Left hindlimb (tissue), 1 donor: ENCODE data around the gene MYBPHL.
"Not testable (repeated sequence)": the region's sequence is repeated elsewhere in the genome, so short reads cannot be mapped to it uniquely, and the experiment has no call there.

Source experiments
- DNase-seq: peaks from one replicate; pipeline ENCODE4 v3.0.0-alpha.2; 2018

The MYBPHL gene

GRCh38 chr1:109306832-109307273 lies at the start of gene MYBPHL:
Gene MYBPHL (minus strand): TSS chr1:109307011. CDS start chr1:109306991, 20 bp downstream.
- no peak for DNase-seq

DNA sequence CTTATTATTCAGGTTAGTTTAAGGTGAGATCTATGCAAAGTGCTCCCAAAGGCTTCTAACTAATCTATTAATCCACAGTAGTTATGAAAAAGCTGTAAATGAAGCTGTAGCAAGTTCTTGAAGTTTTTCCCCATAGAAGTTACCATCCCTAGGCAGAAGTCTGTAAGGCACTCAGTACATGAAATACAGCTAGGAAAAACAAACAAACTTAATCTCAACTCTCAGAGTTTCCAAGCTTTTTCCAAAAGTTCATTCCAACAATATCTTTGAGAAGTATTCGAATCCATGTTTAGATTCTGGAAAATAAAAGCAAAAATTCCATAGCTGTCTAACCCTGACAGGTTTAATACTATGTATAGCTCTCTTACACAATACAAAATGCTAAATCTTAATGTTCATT lies 49.7 kb upstream of the MYBPHL start:
- DNase-seq: no peak

GRCh38 chr1:109354929-109355328 lies 48.1 kb upstream of the MYBPHL start:
- no peak for DNase-seq

GRCh38 chr1:109351457-109351856 lies 44.6 kb upstream of the MYBPHL start:
- DNase-seq: no peak

DNA sequence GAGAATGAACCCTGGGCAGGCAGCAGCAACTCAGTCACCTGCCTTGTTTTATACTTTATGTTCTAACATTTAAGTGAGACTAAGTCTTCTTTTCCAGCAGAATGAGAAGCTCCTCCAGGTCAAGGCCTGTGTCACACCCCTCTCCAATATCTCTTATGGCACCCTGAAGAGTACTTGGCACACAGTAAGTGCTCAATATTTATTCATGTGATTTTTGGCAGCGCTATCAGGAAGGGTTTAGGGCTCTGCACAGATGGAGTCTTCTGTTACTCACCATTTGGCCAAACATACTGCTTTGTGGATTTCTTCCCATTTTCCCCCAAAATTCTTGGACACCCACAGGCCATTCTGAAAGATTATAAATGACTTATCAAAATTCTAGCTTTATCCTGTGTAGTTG lies 43.8 kb upstream of the MYBPHL start:
- no peak for DNase-seq

- DNase-seq: no peak
Observed at GRCh38 chr1:109350182-109350581, 43.4 kb upstream of the MYBPHL start.

GRCh38 chr1:109347511-109347910 lies 40.7 kb upstream of the MYBPHL start:
- DNase-seq: no peak

- DNase-seq: no peak
Observed at GRCh38 chr1:109341944-109342930, 35.4 kb upstream of the MYBPHL start.

GRCh38 chr1:109338608-109339007 lies 31.8 kb upstream of the MYBPHL start:
- no peak for DNase-seq

DNA sequence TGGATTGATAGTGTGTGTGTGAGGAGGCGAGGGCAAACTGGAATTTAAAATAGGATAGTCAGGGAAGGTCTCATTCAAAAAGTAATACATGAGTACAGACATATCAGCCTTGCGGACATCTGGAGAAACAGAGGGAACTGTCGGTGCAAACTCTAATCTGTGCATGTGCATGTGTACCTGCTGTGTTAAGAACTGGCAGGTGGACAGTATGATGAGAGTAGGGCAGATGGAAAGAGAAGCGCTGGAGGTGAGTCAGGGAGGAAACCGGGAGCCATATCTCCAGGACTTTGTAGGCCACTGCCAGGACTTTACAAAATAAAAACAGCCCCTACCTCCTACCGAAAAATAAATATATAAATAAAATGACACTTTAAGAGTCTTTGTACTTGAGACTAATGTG lies 31.3 kb upstream of the MYBPHL start:
- no peak for DNase-seq

DNA sequence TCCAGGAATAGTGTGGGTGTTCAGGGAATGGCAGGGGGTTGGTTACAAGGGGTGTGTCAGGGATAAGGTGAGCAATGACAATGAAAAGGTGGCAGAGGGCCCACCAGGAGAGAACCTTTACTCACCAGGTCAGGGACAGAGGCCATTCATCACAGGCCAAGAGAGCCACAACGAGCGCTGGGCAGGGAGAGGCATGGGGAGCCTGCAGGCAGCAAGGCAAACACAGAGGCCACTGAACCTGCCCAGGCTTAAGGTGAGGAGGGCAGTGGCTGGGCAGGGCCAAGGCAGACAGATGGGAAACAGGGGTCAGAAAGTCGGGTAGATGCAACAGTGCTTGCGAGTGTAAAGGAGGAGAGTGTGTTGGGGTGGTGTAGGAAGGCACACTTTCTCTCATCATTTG lies 28.3 kb upstream of the MYBPHL start:
- no peak for DNase-seq

DNA sequence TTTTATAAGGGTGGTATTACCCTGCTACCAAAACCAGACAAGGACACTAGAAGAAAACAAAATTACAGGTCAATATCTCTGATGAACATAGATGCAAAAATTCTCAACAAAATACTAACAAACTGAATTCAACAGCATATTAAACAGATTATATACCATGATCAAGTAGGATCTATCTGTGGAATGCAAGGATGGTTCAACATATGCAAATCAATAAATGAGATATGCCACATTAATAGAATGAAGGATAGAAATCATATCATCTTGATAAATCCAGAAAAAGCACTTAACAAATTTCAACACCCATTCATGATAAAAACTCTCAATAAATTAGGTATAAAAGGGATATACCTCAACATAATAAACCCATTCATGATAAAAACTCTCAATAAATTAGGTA lies 24.3 kb upstream of the MYBPHL start:
- DNase-seq: no peak

DNA sequence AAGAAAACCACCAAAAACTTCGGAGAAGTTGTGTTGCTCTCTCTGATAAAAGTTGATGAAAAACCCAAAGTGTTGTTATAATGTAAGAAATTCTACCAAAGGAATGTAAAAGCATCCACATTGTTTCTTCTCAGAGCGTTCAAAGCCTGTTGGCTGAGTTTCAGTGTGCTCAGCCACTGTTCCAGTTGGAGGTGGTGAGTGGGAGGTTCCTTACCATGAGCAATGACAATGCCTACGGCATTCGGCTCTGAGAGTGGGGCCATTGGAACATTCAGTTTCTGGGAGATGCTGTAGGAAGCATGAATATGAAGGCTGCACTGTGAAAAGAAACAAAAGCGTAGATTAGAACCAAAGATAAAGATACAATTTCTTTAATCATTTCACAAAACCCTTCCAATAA lies 20.5 kb upstream of the MYBPHL start:
- DNase-seq: no peak

GRCh38 chr1:109322974-109323373 lies 16.2 kb upstream of the MYBPHL start:
- no peak for DNase-seq

GRCh38 chr1:109319114-109319513 lies 12.3 kb upstream of the MYBPHL start:
- DNase-seq: no peak

- DNase-seq: no peak
Observed at GRCh38 chr1:109316506-109316905, 9.7 kb upstream of the MYBPHL start.

DNA sequence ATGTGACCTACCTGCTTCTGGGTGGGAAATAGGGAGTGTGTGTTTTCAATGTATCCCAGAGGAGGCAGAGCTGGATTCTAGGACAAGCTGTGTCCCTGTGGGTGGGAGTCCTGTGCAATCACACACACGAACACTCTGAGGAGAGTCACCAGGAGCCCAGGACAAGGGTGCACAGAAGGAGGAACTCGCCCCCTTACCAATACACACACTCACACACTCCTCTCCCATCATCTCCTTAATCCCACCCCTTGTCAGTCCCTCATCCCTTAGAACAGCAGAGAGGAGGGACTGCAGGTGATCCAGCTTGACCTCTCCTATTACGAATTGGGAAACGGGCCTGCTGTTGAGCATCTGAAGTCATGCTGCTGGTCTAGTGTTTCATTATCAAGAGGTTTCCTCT lies 8.5 kb upstream of the MYBPHL start:
- no peak for DNase-seq

GRCh38 chr1:109314795-109315194 lies 8.0 kb upstream of the MYBPHL start:
- DNase-seq: no peak

DNA sequence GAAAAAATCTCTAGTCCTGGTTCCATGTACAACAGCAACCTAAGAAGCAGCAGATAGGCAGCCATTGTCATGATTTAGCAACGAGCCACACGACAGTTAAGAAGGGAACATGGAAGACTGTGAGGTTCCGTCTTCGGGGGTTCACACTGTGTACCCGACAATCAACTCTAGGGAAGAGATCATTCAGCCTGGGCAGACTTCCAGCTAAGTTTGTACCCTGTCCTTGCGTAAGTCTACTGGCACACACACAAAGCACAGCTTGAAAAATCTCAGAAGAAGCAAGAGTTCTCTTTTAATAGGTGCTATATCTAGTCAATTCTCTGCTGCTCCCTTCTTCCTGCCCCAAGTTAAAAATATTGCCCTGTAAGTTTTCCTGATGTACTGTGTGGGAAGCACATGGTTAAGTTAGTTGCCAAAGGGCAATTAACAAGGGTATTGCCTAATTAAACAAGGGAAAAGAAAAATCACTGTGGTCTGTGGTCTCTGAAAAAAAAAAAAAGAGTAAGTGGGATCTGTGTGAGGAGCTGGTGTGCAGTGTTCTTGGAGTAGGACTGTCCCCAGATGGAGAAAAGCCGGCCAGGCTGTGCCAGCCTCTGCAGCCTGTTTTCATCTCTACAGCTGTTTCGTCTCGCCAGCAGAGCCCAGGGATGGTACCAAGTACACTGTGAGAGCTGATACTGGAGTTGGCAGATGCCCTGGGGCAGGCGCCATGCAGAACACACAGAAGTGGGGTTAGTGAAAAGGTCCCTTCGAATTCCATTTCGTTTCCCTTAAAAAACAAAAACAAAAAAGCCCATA lies 6.4 kb upstream of the MYBPHL start:
- no peak for DNase-seq

DNA sequence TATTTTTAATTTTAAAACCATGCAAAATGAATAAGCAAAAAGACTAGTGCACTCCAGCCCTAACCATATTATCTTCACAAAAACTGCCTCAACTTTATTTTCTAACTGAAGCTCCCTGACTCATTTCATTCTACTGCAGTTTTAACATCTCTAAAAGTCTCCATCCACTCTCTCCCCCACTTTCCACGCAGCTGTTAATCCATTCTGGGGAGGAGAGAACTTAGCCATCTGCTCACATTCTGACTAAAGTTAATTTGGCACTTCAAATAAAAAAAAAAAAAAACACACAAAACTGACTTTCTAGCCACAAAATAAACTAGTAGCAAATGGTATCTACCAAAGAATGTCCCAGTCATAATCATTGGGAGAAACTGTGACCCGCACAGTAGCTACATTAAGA lies 5.4 kb upstream of the MYBPHL start:
- DNase-seq: no peak

DNA sequence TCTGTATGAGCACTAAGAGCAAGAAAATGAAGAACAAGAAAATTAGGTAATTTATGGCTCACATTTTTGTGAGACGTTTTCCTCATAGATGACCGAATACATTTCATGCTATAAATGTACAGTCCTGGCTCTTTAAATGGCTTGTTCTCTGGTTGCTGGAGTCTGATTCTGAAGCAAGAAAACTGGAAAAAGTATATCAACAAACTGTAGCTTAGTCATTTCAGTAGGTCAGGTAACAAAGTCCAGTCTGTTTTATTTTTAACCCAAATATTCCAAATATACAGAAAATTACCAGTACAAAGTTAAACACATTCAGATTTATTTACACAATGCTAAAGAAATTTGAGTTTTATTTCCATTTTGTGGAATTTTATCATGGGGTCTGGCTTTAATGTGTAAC lies 2.5 kb upstream of the MYBPHL start:
- DNase-seq: no peak

GRCh38 chr1:109307274-109308021 lies 637 bp upstream of the MYBPHL start:
- no peak for DNase-seq

DNA sequence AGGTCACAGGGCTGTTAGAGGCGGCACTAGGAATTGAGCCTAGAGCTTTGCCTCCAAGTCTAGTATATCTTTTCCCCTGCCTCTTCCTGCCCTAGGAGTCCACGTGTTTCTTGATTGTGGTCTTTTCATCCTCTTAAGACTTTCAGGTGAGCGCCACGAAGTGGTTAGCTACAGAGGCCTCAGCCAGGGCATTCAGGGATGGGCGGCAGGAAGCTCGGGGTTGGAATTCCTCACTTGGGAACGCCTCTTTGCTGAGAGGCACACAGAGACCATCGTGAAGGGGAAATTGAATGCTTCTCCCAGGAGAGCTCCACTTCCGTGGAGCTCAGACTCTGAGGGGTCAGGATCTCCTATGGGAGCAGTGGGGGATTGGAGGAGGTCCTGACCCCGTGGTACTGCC lies 820 bp downstream of the MYBPHL start:
- DNase-seq: not testable (repeated sequence)
